HG03196 (cell line): ENCODE data around the gene PPIB.

Experiments
- ATAC-seq: cut with Tn5 transposase; IDR thresholded peaks from one replicate; pipeline ENCODE4 v1.9.1; 2021; ENCODE audit not compliant: unreplicated experiment

Gene PPIB

GRCh38 chr15:64158363-64159134 lies 4.3 kb downstream of the PPIB start:
- no peak for ATAC-seq

DNA sequence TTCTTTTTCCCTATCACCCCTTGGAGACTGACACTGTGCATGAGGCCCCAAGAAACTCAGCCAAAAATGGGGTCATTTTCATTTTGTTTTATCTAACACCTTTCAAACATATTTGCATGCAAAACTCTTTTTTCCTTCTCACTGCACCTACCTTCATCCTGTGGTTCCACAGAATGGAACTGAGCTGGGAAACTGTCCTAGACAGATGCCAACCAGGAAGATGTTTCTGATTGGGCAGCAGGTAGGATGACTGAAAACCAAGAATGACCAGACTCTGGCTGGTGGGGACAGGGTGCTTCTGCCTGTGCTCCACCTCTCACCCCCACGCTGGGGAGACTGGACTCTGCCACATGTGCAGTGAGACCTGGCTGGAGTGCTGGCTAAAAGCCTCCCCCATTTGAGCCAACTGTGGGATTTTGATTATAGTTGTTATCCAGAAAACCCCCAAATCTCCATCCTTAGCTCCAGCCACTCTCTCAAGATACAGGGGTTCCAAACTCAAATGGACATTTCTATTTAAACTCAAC lies 5.2 kb downstream of the PPIB start:
- ATAC-seq = no peak

GRCh38 chr15:64156652-64157331 lies 6.0 kb downstream of the PPIB start:
- ATAC-seq = no peak

DNA sequence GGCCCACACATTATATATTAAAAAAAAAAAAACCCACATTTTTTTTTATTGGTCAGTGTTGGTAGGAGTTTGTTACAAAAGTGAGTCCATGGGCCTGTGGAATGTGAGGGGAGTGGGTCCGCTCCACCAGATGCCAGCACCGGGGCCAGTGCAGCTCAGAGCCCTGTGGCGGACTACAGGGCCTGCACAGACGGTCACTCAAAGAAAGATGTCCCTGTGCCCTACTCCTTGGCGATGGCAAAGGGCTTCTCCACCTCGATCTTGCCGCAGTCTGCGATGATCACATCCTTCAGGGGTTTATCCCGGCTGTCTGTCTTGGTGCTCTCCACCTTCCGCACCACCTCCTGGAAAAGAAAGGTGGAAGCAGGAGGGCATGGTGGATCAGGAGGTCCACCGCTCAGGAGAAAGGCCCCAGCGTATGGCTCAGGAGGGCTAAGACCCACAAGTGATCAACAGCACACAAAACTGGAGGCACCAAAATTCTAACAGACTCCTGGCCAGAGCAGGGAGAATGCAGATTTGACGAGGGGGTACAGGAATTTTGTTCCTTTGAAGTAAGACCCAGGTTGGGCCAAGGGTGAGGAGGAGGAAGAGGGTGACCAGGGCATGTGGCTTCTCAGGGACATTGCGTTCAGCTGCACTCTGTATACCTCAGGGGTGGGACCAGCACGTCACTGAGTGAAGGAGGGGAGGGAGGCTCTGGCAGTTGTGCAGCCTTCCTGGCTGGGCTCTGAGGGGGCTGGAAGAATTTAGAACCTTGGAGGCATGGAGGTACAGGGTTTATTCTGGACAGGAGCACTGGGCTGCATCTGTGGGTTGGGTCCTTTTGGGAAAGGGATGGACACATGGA lies 6.8 kb downstream of the PPIB start:
- ATAC-seq = no peak

GRCh38 chr15:64153480-64154367 lies 9.1 kb downstream of the PPIB start:
- ATAC-seq = peak; percentile 55

- ATAC-seq = no peak
Observed at GRCh38 chr15:64152507-64153387, 10.1 kb downstream of the PPIB start.

- ATAC-seq = peak; percentile 8
Observed at GRCh38 chr15:64151727-64152506, 10.9 kb downstream of the PPIB start, which contains the start of gene SNX22. SNX22 (plus strand) TSS chr15:64151731; CDS start chr15:64151776, 45 bp downstream.

- ATAC-seq = no peak
Observed at GRCh38 chr15:64149893-64150578, 12.8 kb downstream of the PPIB start.

DNA sequence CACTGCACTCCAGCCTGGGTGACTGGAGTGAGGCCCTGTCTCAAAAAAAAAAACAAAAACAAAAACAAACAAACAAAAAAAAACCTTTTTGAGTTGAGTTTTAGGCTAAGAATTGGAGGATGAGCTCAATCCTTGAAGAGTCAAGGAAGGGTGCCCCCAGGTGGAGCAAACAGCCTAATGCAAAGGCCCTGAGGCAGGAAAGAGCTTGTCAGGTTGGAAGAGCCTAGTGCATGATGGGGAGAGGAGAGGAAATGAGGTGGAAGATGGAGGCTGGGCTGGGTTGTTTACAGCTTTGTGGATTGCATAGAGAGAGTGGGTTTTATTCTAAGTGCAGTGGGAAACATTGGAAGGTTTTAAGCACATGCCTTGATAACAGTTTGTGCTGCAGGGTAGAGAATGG lies 13.4 kb downstream of the PPIB start:
- no peak for ATAC-seq

DNA sequence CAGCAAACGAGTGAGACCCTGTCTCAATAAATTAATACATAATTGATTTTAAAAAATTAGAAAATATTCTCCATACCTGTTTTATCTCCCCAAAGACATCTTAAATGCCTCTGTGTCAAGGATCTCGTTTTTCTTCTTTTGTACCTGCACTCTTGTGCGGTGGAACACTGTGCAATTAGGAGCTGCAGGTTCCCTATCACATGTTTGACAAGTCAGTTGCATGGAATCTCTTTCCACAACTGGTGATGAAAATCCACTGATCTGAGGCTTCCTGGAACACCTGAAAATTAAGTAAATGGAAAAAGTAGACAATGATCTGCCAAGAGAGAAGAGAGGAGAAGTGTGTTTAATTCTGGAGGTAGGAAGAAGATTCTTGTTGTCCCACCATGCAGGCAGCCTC lies 14.2 kb downstream of the PPIB start:
- no peak for ATAC-seq

DNA sequence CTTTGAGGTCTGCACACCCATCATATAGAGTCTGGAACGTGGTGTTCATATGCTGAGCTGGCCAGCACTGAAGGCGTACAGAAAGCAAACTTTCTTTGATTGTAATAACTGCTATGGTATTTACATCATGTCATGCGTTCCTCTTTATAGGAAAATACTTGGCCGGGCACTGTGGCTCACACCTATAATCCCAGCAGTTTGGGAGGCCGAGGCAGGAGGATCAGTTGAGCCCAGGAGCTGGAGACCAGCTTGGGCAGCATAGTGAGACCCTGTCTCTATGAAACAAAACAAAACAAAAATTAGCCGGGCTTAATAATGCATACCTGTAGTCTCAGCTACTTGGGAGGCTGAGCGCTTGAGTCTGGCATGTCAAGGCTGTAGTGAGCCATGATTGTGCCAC lies 14.7 kb downstream of the PPIB start:
- no peak for ATAC-seq

DNA sequence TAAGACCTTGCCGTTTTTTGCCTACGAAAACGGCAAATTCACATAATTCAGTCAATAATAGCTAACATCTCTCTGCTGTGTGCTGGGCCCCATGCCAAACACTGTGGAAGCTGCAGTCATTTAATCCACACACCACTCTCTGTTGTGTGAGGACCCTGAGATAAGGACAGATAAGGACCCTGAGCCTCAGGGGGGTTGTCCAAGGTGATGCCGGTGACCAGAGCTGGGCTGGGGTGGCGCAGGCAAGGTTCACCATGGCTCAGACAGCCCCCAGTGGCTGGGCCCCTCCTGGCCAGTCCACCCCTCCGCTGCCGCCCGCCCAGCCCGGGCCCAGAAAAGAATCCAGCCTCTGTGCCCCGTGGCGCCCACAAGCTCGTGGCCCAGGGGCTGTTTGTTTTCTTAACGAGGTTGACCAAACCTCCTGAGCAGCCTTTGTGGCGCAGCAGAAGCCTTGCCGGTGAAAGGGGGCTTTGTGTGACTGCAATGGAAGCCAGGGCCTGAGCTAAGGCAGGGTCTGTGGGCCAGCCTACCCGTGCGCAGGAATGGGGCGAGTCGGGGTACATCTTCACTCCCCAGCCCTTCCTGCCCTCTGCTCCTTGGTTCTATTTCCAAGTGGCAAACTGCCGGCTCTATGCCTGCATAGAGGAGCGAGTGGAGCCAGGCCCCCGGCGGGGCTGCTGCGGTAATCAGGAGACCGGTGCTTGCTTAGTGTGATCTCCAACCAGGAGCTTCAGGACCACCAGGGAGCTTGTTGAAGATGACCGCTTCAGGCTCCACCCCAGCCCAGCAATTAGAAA lies 15.7 kb downstream of the PPIB start:
- ATAC-seq = no peak

- no peak for ATAC-seq
Observed at GRCh38 chr15:64146520-64146884, 16.3 kb downstream of the PPIB start.

DNA sequence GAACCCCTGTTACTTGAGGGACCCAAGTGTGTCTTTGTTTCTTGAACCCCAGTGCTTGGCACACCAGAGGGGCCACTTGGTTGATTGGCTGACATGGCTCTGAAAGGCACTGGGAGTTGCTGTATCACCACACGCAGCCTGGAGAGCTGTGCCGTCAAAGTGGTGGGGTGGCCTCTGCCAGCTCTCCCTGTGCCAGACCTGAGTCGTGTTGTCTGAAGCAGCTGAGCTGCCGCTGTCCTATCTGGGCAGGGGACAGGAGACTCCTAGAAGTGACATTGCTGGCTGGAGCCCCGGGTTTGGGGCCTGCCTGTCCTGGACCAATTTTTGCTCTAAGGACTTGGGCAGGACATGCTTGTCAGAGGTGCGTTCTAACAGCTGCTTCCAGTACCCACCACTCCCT lies 16.8 kb downstream of the PPIB start:
- ATAC-seq = no peak

DNA sequence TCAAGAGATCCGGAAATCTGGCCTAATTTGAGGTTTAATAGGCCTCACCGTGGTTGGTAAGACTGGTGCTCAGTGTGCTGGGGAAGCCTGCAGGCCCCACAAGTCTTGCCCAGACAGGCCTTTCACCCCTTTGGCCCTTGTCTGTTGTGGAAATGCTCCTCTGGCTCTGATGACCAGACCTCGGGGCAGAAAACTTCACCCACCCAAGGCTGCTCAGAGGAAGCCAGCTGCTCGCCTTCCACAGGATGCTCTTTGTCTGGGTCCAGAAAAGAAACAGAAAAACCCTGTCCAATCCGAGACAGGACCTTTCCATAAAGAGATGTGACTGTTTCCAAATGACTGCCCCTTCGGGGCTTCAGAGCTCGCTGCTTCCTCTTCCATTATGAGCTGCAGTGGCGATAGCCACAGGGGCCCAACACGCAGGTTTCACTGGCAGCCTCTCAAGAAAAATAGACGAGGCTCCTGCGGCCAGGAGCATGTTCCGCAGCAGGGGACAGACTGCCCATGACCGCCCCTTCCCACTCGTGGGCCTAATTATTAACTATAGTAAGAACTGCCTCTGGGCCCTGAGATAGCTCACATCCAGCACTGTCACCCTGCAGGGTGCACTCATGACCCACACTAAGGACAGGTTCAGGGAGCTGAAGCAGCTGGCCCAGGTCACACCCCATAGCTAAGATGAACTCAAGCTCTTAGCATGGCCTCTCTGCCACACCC lies 18.1 kb downstream of the PPIB start:
- peak; percentile 52 for ATAC-seq

- ATAC-seq = no peak
Observed at GRCh38 chr15:64144192-64144564, 18.6 kb downstream of the PPIB start.

GRCh38 chr15:64143276-64143675 lies 19.5 kb downstream of the PPIB start:
- no peak for ATAC-seq
